ENCODE results near the gene SHMT2.

The SHMT2 gene

GRCh38 chr12:57233357-57234232 is 4.1 kb downstream of the SHMT2 start:
- no peak for DNase-seq (ENCODE audit: low read depth)
- TF ChIP-seq MAX (IDR thresholded peaks at IDR 0.05; ENCODE audit: low read depth, low read length) (no peak), CTCF (IDR thresholded peaks at IDR 0.05; ENCODE audit: low read depth, low read length) (no peak), POLR2A (IDR thresholded peaks at IDR 0.05; ENCODE audit: extremely low read depth, insufficient read length) (no peak), MYC (IDR thresholded peaks at IDR 0.05; ENCODE audit: low read depth, low read length) (no peak)
- no peak overlapping the region for H3K4me3 ChIP-seq (ENCODE audit: low read depth, low read length)

GRCh38 chr12:57234233-57234570 is 4.7 kb downstream of the SHMT2 start:
- no peak overlapping the region for H3K4me3 ChIP-seq (ENCODE audit: low read depth, low read length)
- no peak for DNase-seq (ENCODE audit: low read depth)
- no peak for TF ChIP-seq CTCF (IDR thresholded peaks at IDR 0.05; ENCODE audit: low read depth, low read length)
- no peak for TF ChIP-seq POLR2A (IDR thresholded peaks at IDR 0.05; ENCODE audit: extremely low read depth, insufficient read length)
- TF ChIP-seq MAX (IDR thresholded peaks at IDR 0.05; ENCODE audit: low read depth, low read length) = no peak
- no peak for TF ChIP-seq MYC (IDR thresholded peaks at IDR 0.05; ENCODE audit: low read depth, low read length)

GRCh38 chr12:57234571-57235016 is 5.1 kb downstream of the SHMT2 start:
- no peak overlapping the region for H3K4me3 ChIP-seq (ENCODE audit: low read depth, low read length)
- TF ChIP-seq MYC (IDR thresholded peaks at IDR 0.05; ENCODE audit: low read depth, low read length) (no peak), POLR2A (IDR thresholded peaks at IDR 0.05; ENCODE audit: extremely low read depth, insufficient read length) (no peak), CTCF (IDR thresholded peaks at IDR 0.05; ENCODE audit: low read depth, low read length) (no peak), MAX (IDR thresholded peaks at IDR 0.05; ENCODE audit: low read depth, low read length) (no peak)
- DNase-seq (ENCODE audit: low read depth) = no peak

GRCh38 chr12:57235017-57235727 is 5.7 kb downstream of the SHMT2 start:
- no peak for DNase-seq (ENCODE audit: low read depth)
- H3K4me3 ChIP-seq (ENCODE audit: low read depth, low read length) = no peak overlapping the region
- TF ChIP-seq MYC (IDR thresholded peaks at IDR 0.05; ENCODE audit: low read depth, low read length) (no peak), MAX (IDR thresholded peaks at IDR 0.05; ENCODE audit: low read depth, low read length) (no peak), POLR2A (IDR thresholded peaks at IDR 0.05; ENCODE audit: extremely low read depth, insufficient read length) (no peak), CTCF (IDR thresholded peaks at IDR 0.05; ENCODE audit: low read depth, low read length) (no peak)

GRCh38 chr12:57235728-57236131 is 6.2 kb downstream of the SHMT2 start:
- H3K4me3 ChIP-seq (ENCODE audit: low read depth, low read length) = no peak overlapping the region
- DNase-seq (ENCODE audit: low read depth) = no peak
- TF ChIP-seq POLR2A (IDR thresholded peaks at IDR 0.05; ENCODE audit: extremely low read depth, insufficient read length) (no peak), MAX (IDR thresholded peaks at IDR 0.05; ENCODE audit: low read depth, low read length) (no peak), MYC (IDR thresholded peaks at IDR 0.05; ENCODE audit: low read depth, low read length) (no peak), CTCF (IDR thresholded peaks at IDR 0.05; ENCODE audit: low read depth, low read length) (no peak)

Data from NB4 (cell line).